Activated naive CD4-positive, alpha-beta T cell (primary cell): ENCODE results near the gene MYADML2.
"Not testable (repeated sequence)": the region's sequence is repeated elsewhere in the genome, so short reads cannot be mapped to it uniquely, and the experiment has no call there.

Experiments used
- DNase-seq, 4 experiments: peaks; one replicate each; lab custom pipeline; 2025; lab: John Stamatoyannopoulos, UW

MYADML2 gene

DNA sequence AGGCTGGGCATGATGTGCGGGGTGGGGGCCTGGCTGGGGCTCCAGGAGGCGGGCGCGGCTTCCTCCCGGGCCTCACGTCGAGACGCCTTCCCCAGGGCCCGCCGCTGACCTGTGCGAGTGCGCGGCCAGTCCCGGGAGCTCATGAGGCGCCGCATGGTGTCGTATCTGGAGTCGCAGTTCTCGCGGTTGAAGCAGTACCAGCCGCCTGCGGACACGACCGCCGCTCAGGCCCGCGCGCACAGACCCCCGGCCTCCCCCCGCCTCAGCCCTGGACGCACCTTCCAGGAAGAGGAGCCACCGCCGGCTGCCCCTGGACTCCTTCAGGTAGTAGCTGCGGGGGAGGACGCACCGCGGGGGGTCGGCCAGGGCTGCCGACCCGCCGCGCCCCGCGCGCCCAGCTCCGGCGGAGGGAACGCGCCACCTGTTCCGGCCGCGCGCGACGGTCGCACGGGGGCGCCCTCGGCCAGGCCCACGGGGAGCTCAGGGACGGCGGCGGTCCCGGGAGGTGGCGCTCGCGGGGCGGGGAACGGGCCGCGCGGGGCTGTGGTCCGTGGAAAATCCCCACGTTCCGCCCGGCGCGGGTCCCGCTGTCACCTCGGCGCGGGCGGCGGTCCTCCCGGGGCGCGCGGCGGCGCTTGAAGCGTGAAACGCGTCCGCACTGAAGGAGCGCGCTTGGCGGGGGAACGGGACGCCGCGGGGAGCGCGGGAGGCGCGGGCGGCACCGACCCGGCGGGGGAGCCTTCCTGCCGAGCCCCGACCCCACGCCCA is 12.5 kb upstream of the MYADML2 start:
- DNase-seq = peak; percentile 60 to 84 (median 64)

DNA sequence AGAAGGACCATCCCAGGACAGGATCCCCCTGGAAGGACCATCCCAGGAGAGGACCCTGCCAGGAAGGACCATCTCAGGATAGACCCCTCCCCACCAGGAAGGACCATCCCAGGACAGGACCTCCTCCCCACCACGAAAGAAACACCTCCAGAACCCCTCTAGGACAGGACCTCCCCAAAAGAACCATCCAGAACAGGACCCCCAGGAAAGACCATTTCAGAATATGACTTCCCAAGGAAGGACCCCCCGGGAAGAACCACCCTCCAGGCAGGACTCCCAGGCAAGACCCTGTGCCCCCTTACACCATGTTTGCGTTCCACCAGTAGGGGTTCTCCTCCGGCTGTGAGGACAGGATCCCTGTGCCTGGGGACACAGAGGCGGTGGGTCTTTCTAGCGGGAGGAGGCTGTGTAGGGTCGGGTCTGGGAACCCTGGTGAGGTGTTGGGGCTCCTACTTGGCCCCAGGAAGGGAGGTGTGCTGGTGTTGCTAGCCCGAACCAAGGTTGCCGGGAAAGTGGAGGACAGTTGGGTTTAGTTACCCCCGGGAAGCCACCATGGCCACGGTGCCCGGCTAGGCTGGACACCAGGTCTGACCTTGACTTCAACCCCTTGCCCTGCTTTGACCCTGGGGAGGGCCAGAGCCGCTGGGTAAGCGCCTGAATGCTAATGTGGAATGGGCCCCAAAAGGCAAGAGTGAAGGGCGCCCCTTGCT is 11.8 kb upstream of the MYADML2 start:
- no peak for DNase-seq

DNA sequence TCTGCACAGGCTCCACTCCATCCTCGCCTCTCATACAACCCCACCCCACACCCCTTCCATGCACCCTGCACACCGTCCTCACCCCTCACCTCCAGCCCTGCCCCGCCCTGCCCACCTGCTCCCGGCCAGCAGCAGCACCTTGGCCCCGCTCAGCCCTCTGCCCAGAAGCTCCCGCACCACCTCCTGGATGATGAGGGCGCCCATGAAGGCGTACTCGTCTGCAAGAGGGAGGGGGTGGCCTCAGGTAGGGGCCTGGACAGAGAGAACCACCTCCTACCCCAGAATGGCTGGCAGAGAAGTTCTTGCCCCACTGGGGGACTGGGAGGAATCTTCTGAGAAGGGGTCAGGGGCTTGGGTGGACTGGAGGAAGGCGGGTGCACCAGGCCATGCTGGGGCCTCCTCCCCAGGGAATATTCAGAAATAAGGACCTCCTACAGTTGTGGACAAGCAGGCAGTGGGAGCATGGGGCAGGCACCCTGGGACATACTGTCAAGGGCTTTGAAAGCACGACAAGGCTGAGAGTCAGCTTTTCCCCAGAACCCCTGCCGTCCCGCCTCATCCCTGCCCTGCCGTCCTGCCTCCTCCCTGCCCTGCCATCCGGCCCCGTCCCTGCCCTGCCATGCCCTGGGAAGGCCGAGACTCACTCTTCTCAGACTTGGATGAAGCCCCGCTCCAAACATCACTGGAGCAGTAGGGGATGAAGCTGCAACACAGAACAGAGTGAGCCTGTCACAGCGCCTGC is 10.8 kb upstream of the MYADML2 start:
- no peak for DNase-seq

DNA sequence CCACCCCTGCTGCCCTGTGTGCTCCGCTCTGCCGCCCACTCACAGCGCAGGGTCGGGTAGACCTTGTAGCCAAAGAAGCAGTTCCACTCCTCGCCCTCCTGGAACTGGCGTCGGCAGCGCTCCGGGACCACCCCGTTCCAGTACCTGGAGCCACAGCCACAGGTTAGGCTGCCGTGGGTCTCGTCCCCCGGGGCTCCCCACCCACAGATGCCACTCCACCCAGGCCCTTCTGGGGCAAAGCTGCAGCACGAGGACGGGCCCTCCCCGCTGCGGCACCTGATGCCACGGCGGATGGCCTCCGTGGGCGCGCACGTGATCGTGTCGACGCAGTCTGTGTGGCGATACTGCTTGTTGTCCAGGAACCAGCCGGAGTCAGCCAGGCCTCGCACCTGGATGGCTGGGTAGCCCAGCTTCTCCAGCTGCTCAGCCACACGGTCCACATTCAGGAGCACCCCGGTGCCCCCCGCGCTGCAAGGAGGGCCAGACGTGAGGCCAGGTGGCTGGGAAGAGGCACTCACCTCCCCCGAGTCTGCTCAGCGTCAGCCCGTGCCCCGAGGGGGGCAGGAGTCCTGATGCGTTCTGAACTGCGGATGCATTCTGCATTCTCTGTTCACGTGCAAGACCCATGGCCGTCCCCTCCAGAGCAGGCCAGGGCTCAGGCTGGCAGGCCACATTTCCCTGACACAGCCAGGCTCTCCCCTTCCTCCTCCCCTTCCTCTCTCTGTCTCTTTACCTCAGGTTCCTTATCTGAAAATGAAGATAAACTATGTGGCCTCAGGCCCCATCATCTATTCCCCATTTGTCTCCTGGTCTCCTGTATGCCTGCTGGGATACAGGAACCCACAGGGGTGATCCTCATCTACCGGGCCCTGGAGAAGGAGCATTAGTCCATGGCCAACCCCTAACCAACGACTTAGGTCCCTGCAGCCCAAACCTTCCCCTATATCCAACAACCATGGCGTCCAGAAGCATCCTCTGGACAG is 9.9 kb upstream of the MYADML2 start:
- DNase-seq = no peak

DNA sequence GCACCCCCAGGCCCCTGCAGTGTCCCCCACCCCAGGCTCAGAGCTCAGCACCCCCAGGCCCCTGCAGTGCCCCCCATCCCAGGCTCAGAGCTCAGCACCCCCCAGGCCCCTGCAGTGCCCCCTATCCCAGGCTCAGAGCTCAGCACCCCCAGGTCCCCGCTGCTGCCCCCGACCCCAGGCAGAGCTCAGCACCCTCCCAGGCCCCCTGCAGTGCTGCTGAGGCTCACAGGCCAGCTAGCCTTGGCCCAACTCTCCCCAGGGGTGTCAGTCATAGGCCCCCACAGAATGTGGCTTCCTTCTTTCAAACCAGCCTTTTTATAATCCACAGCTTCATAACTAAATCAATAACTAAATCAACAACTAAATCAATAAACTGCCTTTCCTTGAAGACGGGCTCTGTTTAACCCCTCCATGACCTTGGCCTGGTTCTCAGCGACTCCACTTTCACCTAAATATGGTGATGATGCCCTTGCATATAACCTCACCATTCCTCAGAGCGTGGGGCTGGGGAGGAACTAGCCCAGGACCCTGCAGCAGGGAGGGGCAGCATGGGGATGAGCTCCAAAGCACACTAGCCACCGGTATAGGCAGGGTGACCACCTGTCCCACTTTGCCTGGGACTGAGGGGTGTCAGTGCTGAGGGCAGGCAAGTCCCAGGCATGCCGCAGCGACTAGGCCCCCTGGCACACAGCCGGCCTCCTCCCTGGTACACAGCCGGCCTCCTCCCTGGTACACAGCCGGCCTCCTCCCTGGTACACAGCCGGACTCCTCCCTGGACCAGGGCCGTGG is 8.9 kb upstream of the MYADML2 start:
- no peak for DNase-seq

DNA sequence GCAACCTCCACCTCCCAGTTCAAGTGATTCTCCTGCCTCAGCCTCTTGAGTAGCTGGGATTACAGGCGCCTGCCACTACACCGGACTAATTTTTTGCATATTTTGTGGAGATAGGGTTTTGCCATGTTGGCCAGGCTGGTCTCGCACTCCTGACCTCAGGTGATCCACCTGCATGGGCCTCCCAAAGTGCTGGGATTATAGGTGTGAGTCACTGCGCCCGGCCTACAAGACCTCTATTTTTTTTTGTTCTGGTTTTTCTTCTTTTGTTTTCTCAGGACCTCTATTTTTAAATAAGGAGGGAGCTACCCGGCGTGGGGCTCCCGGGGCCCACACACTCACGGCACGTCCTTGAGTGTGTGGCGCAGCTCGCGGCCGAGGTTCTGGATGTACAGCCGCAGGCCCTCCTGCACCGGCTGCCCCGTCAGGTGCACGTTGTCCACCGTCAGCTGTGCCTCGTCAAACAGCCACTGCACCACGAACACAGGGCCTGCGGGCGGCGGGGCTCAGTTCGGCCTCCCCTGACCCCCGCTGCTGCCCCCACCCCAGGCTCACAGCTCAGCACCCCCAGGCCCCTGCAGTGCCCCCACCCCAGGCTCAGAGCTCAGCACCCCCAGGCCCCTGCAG is 8.1 kb upstream of the MYADML2 start:
- no peak for DNase-seq

DNA sequence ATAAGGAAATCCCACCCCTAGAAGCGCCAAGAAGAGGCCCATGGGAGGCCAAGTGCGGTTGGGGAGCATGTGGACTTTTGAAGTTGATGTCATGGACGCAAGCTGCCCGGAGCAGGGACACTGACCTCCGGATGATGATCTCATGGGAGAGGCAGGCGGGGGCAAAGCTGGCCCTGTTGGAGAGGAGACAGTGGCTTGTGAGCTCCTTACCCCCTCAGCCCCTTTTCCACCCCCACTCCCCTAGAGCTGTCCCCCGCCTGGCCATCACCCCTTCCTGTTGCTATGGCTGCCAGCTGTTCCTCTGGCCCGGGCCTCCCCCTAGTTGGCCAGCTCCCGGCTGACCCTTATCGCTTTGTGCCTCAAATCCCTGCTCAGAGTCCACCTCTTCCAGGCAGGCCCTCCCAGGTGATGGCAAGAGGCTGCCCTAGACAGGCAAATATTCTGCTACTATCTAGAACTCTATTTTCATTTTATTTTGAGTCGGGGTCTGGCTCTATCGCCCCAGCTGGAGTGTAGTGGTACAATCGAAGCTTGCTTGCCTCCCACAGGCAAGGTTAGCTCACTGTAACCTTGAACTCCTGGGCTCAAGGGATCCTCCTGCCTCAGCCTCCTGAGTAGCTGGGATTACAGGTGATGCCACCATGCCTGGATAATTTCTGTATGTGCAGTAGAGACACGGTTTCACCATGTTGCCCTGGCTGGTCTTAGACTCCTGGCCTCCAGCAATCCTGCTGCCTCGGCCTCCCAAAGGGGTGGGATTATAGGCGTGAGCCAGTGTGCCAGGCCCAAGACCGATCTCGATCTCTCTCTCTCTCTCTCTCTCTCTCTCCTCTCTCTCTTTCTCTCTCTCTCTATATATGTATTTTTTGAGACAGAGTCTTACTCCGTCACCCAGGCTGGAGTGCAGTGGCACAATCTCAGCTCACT is 7.4 kb upstream of the MYADML2 start:
- no peak for DNase-seq

DNA sequence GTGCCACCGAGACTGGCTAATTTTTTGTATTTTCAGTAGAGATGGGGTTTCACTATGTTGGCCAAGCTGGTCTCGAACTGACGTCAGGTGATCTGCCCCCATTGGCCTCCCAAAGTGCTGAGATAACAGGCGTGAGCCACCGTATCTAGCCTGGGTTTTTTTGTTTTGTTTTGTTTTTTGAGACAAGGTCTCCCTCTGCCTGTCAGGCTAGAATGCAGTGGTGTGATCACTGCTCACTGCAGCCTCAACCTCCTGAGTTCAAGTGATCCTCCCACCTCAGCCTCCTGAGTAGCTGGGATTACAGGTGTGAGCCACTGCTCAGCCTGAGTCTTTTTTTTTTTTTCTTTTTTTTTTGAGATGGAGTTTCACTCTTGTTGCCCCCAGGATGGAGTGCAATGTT is 6.4 kb upstream of the MYADML2 start:
- DNase-seq = not testable (repeated sequence)

DNA sequence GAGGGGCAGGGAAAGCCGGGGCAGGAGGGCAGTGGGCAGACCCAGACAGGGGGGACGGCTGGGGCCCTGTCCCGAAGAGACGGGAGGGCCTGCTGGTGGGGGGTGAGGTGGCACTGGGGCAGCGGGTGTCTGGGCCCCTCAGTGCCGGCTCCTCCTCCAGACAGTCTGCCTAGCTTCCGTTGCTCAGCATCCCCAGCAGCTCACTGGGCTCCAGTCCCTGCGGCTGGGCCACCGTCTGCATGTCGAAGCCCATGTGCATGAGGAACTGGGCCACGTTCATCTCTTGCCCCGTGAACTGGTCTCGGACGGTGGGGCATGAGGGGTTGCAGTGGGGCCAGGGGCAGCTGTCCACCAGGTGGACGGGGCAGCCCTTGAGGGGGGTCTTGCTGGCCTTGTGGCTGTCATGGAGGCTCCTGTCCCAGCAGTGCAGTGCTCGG is 5.8 kb upstream of the MYADML2 start:
- DNase-seq = no peak

DNA sequence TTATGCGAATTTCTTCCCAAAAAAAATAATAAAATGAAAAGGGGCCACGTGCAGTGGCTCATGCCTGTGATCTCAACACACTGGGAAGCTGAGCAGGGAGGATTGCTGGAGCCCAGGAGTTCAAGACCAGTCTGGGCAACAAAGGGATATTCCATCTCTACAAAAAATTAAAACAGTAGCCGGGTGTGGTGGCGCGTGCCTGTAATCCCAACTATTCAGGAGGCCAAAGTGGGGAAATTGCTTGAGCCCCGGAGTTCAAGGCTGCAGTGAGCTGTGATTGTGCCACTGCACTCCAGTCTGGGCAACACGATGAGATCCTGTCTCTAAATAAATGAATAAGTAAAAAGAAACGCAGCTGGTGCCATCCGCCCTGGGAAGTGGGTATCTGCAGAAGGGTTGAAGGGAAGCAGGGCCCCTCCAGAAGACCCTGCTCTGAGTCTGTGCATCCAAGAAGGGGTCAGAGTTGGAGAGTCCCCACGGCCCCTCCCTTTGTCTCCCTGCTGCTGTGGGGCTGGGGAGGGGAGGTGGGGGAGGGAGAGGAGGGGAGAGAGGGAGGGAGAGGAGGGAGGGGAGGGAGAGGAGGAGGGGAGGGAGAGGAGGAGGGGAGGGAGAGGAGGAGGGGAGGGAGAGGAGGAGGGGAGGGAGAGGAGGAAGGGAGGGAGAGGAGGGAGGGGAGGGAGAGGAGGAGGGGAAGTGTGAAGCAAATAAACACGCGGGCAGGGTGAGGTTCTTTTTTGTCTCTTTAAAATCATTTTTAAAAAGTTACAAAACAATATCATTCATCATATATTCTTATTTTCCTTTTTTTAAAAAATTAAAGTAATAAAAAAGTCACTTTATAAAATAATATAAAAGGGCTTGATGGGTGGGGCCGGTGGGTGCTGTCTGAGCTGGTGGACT is 5.0 kb upstream of the MYADML2 start:
- no peak for DNase-seq

DNA sequence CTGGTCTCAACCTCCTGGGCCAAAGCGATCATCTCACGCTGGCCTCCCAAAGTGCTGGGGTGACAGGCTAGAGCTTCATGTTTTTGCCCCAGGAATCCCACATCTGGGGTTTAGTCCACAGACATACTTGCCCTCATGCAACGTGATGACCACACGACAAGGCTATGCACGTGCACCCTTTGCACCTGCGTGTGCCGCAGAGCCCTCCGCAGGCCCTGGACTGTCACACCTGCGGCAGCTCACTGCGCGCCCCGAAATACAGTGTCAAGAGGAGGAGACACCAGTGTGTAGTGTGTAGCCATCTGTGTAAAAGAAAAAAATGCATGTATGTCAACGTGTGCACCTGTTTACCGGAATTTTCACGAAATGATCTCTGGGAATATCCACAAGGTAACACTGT is 3.5 kb upstream of the MYADML2 start:
- DNase-seq = no peak

DNA sequence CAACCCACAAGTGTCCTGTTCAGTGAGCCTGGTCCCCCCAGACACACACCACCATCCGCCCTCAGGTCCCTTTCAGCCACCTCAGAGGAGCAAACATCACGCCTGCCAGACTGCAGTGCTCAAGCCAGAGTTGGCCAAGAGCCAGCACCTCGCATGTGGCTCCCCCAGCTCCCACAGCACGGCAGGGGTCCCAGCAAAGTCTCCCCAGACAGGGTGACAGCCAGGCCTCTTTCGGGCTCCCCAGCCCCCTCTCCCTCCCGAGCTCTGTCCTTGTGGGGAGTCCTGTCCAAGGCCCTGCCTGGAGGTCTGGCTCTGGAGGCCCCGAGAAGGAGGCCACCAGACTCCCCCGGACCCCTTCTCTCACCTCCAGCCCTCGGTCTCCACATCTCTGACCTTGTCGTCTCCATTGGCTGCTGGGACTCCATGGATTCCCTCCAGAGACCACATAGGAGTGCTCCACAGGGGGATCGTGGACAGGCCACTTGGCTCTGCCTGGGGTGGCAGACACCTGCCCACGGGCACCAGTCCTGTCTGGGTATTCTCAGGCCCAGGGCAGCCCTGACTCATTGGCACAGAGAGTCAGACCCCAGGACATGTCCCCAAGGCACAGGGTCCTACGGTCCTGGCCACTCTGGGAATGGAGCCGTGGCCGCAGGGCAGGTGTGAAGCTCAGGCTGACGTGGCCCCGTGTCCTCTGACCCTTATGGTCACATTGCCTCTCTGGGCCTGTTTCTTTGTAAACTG is 1.8 kb upstream of the MYADML2 start:
- DNase-seq = no peak

DNA sequence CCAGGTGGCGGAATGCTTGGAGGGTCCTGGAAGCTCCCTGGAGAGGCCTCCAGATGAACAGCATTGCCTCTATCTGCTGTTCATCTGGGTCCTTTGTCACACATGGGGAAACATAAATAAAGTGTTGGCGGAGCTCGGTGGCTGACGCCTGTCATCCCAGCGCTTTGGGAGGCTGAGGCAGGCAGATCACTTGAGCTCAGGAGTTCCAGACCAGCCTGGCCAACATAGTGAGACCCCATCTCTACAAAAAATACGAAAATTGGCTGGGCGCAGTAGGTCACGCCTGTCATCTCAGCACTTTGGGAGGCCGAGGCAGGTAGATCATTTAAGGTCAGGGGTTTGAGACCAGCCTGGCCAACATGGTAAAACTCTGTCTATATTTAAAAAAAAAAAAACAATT is 2.2 kb downstream of the MYADML2 start:
- DNase-seq = no peak

DNA sequence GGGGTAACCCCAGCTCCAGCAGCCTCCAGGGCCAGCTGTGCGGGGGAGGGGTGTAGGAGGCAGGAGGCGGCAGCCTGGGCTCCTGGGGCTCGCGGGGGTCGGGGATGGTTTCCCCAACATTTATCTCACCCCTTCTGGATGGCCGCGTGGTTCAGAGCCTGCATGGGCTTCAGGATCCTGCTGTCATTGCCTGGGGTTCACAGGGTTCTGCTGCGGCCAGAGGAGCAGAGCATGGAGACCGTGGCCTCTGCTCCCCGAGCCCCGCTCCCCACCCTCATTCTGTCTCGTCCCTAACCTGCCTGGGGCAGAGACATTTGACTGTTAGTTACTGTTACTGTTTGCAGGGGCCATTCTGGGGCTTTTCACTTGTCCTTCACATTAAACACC is 4.9 kb downstream of the MYADML2 start:
- DNase-seq = no peak

DNA sequence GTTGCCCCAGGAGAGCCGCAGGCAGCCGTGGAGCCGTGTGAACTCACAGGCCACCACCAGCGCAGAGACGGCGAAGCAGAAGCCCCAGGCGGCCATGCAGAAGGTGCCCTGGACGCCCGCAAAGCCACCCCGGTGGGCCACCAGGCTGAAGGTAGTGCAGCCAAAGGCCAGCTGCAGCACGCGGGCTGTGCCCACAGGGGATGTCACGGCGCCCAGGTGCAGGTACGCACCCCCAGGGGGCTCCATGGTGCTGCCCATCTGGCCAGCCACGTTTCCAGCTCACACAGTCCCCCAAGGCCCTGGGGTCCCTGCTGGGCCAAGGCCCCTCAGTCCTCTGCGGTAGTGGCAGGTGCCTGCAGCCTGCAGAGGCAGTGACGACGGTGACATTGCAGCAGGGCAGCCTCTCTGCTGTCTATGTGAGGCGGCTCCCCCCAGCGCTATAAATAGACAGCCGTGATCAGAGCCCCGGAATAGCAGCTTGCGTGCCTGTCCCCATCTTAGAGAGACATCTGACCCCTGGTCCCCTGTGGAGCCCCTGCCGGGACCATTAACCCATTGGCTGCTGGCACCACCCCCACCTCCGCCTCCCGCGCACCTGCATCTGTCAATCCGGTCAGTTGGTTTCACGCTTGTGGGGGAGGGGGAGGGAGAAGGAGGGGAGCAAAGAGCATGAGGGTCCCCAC is 5.4 kb downstream of the MYADML2 start:
- no peak for DNase-seq

DNA sequence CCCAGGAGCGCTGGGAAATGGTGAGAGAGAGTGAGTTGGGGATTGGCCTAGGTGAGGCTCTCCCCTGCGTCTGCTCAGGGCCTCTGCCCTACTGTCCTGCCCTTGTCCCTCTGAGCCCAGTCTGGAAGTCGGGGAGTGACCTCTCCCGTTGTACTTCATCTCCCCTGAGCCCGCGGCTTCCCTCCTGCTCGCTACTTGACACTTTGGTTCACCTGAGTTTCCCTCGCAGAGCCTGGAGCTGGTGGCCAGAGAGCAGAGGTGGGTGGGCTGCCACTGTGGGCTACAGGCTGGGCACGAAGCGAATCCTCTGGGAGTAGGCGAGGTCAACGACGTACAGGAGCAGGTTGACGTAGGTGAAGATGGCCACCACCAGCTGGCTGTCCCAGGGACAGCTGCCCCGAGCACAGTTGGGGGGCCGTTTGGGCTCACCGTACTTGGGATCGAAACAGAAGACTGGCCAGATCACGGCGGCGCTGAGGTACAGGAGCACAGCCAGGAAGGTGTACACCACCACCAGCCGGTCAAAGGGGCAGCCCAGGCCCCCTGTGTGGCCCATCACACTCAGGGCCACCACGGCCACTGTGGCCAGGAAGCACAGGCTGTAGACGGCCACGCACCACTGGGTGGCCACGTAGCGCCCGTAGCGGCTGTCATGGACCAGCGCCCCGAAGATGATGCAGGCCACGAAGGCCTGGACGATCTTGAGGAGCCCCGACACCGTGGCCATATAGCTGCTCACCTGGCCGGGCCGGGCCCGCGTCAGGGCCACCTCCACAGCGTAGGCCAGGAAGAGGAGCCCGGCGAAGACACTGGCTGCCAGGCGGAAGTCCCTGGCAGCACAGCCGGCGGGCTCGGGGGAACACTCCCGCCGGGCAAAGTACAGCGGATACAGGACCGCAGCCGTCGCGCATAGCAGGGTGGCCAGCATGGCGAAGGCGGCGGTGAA is 6.2 kb downstream of the MYADML2 start:
- no peak for DNase-seq
